MM.1S (cell line): Measurements from ENCODE around the gene MSI2.

Experiments
- EZH2 ChIP-seq: fragments of 300-600 bp; sonication (generic); optimal IDR thresholded peaks from 2 replicates; pipeline ENCODE3; 2017; ENCODE audit warnings: low read depth, mild to moderate bottlenecking, antibody characterized with exemption, low read length, mixed read lengths
- EZH2phosphoT487 ChIP-seq: fragments of 300-600 bp; sonication (generic); IDR thresholded peaks from 2 replicates; pipeline ENCODE4 v1.6.1; 2018; ENCODE audit warnings: antibody characterized with exemption, low read length
- TF ChIP-seq, protein P1 (sequence below): fragments of 300-600 bp; sonication (generic); IDR thresholded peaks from 2 replicates; pipeline ENCODE4 v1.5.1; 2016; ENCODE audit warnings: antibody characterized with exemption, low read length, mixed read lengths

GRCh38 chr17:57465610-57466009, 209.3 kb downstream of the MSI2 start:
- TF ChIP-seq, protein P1, sequence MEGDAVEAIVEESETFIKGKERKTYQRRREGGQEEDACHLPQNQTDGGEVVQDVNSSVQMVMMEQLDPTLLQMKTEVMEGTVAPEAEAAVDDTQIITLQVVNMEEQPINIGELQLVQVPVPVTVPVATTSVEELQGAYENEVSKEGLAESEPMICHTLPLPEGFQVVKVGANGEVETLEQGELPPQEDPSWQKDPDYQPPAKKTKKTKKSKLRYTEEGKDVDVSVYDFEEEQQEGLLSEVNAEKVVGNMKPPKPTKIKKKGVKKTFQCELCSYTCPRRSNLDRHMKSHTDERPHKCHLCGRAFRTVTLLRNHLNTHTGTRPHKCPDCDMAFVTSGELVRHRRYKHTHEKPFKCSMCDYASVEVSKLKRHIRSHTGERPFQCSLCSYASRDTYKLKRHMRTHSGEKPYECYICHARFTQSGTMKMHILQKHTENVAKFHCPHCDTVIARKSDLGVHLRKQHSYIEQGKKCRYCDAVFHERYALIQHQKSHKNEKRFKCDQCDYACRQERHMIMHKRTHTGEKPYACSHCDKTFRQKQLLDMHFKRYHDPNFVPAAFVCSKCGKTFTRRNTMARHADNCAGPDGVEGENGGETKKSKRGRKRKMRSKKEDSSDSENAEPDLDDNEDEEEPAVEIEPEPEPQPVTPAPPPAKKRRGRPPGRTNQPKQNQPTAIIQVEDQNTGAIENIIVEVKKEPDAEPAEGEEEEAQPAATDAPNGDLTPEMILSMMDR, result no peak
- no peak for TF ChIP-seq EZH2
- TF ChIP-seq EZH2phosphoT487, result no peak
